HG03439 (cell line): ENCODE results near the gene ZMYND19.
"Not testable (repeated sequence)": the region's sequence is repeated elsewhere in the genome, so short reads cannot be mapped to it uniquely, and the experiment has no call there.

Source experiments
- ATAC-seq: cut with Tn5 transposase; IDR thresholded peaks from one replicate; pipeline ENCODE4 v1.9.1; 2021; ENCODE audit warnings: mild to moderate bottlenecking, moderate library complexity; ENCODE audit not compliant: unreplicated experiment

The ZMYND19 gene

GRCh38 chr9:137589441-137590122, 730 bp downstream of the ZMYND19 start:
- peak; percentile 32 for ATAC-seq

- ATAC-seq: no peak
Measured at GRCh38 chr9:137588891-137589290, 1.4 kb downstream of the ZMYND19 start.

- no peak for ATAC-seq
Measured at GRCh38 chr9:137588311-137588710, 2.0 kb downstream of the ZMYND19 start.

GRCh38 chr9:137586854-137587253, 3.5 kb downstream of the ZMYND19 start:
- ATAC-seq: no peak

- ATAC-seq: no peak
Measured at GRCh38 chr9:137583957-137584356, 6.4 kb downstream of the ZMYND19 start.

GRCh38 chr9:137583347-137583746, 7.0 kb downstream of the ZMYND19 start:
- ATAC-seq: no peak

GRCh38 chr9:137582286-137582860, 7.9 kb downstream of the ZMYND19 start:
- no peak for ATAC-seq

- no peak for ATAC-seq
Measured at GRCh38 chr9:137581361-137582285, 8.7 kb downstream of the ZMYND19 start.

- no peak for ATAC-seq
Measured at GRCh38 chr9:137580954-137581322, 9.4 kb downstream of the ZMYND19 start.

GRCh38 chr9:137580209-137580953, 9.9 kb downstream of the ZMYND19 start:
- ATAC-seq: no peak

GRCh38 chr9:137579259-137579604, 11.1 kb downstream of the ZMYND19 start:
- no peak for ATAC-seq

- ATAC-seq: peak; percentile 81
Measured at GRCh38 chr9:137578518-137579258, 11.6 kb downstream of the ZMYND19 start, which contains the start of gene DPH7. Gene DPH7, minus strand, starts transcription at chr9:137578925. Its CDS starts 148 bp downstream, at chr9:137578777.

GRCh38 chr9:137575716-137576411, 14.4 kb downstream of the ZMYND19 start:
- ATAC-seq: no peak

GRCh38 chr9:137575364-137575715, 15.0 kb downstream of the ZMYND19 start:
- no peak for ATAC-seq

- ATAC-seq: no peak
Measured at GRCh38 chr9:137574192-137574591, 16.1 kb downstream of the ZMYND19 start.

- ATAC-seq: no peak
Measured at GRCh38 chr9:137570566-137570965, 19.7 kb downstream of the ZMYND19 start.

- ATAC-seq: no peak
Measured at GRCh38 chr9:137569609-137570203, 20.6 kb downstream of the ZMYND19 start.

- ATAC-seq: not testable (repeated sequence)
Measured at GRCh38 chr9:137568445-137568844, 21.9 kb downstream of the ZMYND19 start.

- no peak for ATAC-seq
Measured at GRCh38 chr9:137564817-137565411, 25.4 kb downstream of the ZMYND19 start.
